Left lung (tissue), 10 donors: ENCODE measurements around the gene KDM2B. TPM values are rescaled to one million over a fixed set of nuclear protein-coding genes. Genes with fewer than 3 reads are reported as not detected.

Experiments
- ATAC-seq: fragments of 200-7000 bp; cut with Tn5 transposase; one replicate; pipeline ENCODE4 v1.9.1; 2020; ENCODE audit warnings: moderate library complexity
- DNase-seq, 4 donors: peaks; one replicate each; pipeline ENCODE4 v3.0.0-alpha.2; 2013 to 2020
- H3K27ac ChIP-seq, 2 donors: fragments of 200-600 bp; sonication (generic) in 1 of 2; one replicate each; pipeline versions ENCODE4 v1.5.0 to v1.8.0; 2020 to 2021
- H3K27me3 ChIP-seq, 2 donors: fragments of 200-600 bp; sonication (generic) in 1 of 2; one replicate each; pipeline versions ENCODE4 v1.5.0 to v1.8.0; 2020 to 2021
- H3K36me3 ChIP-seq, 2 donors: fragments of 200-600 bp; sonication (generic) in 1 of 2; one replicate each; pipeline versions ENCODE4 v1.5.0 to v1.8.0; 2020 to 2021
- H3K4me1 ChIP-seq, 2 donors: fragments of 200-600 bp; one replicate each; pipeline ENCODE4 v1.8.0; 2021
- H3K4me3 ChIP-seq, 2 donors: fragments of 200-600 bp; sonication (generic) in 1 of 2; one replicate each; pipeline versions ENCODE4 v1.5.0 to v1.8.0; 2020 to 2021; ENCODE audit warnings: mild to moderate bottlenecking in 1 of 2
- H3K9me3 ChIP-seq, 2 donors: fragments of 200-600 bp; sonication (generic) in 1 of 2; one replicate each; pipeline versions ENCODE4 v1.5.0 to v1.8.0; 2020 to 2021
- intact Hi-C, 2 donors: fragments of 100-400 bp; cut with DNase I; formaldehyde crosslinking; loops; one replicate each; pipeline versions ENCODE4 v1.11.2 to v1.14.2; 2022
- polyA plus RNA-seq, 6 donors: library from polyadenylated mRNA; unstranded; fragments of 120-200 nt; gene quantifications; one replicate each; pipeline ENCODE4 v1.2.1, GENCODE V29; 2013; ENCODE audit not compliant: insufficient read length in 6 of 6
- total RNA-seq, 2 donors: library from RNA; stranded (reverse); fragmentation: NEBNext Ultra II Directional; extraction: Animal tissue kit (Norgen Biotek cat#: 25700); gene quantifications; one replicate each; pipeline ENCODE4 v1.2.1, GENCODE V29; 2021
- TF ChIP-seq, protein P1 (sequence below), 2 donors: fragments of 200-600 bp; sonication (generic) in 1 of 2; IDR thresholded peaks; one replicate each; pipeline versions ENCODE4 v1.5.0 to v1.8.0; 2021; ENCODE audit warnings: antibody characterized with exemption in 2 of 2
- donor health status: DM: no; HTN: yes; CAD: no.
- donor health status: DM: no; HTN: no; CAD: no.

KDM2B gene
- total and polyA plus RNA-seq, 8 donors: 22.9 to 44.7 (median 38.0) TPM

DNA sequence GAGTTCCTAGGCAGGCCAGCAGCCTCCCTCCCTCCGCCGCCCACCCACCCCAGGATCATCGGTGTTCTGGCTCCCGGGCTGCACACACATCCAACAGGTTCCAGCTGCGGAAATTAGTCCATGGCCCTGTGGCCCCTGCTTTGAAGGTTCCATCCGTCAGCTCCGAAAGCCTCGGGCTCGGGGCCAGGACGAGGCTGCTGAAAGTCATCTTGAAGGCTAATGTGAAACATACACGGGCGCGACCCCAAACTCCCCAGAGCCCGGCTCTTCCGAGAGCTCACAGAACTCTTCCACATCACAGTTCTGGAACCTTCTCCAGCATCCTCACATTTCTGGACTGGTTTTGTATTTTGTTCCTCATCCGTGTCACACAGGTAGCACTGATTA lies 19.8 kb downstream of the KDM2B start:
- H3K27me3 ChIP-seq: no peaks in the 10 kb centered on the region
- no peaks in the 10 kb centered on the region for H3K36me3 ChIP-seq
- intact Hi-C loops: no loop called here
- H3K4me1 ChIP-seq: no peaks in the 10 kb centered on the region
- H3K27ac ChIP-seq: no peak overlapping the region
- no peaks in the 10 kb centered on the region for H3K9me3 ChIP-seq
- ATAC-seq: no peak
- no peak for DNase-seq
- TF ChIP-seq, protein P1, sequence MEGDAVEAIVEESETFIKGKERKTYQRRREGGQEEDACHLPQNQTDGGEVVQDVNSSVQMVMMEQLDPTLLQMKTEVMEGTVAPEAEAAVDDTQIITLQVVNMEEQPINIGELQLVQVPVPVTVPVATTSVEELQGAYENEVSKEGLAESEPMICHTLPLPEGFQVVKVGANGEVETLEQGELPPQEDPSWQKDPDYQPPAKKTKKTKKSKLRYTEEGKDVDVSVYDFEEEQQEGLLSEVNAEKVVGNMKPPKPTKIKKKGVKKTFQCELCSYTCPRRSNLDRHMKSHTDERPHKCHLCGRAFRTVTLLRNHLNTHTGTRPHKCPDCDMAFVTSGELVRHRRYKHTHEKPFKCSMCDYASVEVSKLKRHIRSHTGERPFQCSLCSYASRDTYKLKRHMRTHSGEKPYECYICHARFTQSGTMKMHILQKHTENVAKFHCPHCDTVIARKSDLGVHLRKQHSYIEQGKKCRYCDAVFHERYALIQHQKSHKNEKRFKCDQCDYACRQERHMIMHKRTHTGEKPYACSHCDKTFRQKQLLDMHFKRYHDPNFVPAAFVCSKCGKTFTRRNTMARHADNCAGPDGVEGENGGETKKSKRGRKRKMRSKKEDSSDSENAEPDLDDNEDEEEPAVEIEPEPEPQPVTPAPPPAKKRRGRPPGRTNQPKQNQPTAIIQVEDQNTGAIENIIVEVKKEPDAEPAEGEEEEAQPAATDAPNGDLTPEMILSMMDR (IDR thresholded peaks at IDR 0.05): no peak
- no peak overlapping the region for H3K4me3 ChIP-seq

DNA sequence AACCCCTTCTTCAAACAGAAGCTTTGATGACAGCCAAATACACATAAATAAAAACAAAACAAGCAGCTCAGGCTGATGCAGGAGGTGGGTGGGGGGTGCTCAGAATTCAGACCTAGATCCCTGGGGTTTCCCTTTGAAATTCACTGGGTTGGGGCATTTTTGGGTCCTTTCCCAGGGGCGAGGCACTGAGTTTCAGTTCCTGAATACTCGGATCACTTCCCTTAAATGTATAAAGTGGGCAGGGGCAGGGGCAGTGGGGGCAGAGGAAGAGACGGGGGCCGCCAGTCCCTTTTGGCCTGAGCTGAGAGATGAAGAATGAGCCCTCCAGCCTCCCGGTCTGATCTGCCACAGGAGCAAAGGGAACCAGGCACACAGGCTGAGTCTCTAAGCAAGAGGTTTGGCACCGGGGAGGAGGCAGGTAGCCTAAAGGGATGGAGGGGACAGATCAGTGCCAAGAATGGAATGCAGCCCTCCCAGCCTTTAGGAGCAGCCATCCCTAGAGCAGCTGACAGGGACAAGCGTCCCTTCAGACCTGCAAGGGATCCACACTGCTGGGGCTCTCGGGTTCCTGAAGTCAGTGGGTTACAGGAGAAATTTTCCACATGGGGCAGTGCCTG lies 20.3 kb downstream of the KDM2B start:
- no peak overlapping the region for H3K27ac ChIP-seq
- ATAC-seq: peak; percentile 45
- DNase-seq: no peak
- no peaks in the 10 kb centered on the region for H3K9me3 ChIP-seq
- TF ChIP-seq, protein P1 (IDR thresholded peaks at IDR 0.05): no peak
- no peaks in the 10 kb centered on the region for H3K4me1 ChIP-seq
- no peak overlapping the region for H3K4me3 ChIP-seq
- intact Hi-C loops: no loop called here
- no peaks in the 10 kb centered on the region for H3K36me3 ChIP-seq
- H3K27me3 ChIP-seq: no peaks in the 10 kb centered on the region

GRCh38 chr12:121558956-121559355 lies 21.9 kb downstream of the KDM2B start:
- no peaks in the 10 kb centered on the region for H3K4me1 ChIP-seq
- H3K27ac ChIP-seq: no peak overlapping the region
- H3K4me3 ChIP-seq: no peak overlapping the region
- DNase-seq (no peak), ATAC-seq (peak; percentile 21)
- H3K27me3 ChIP-seq: no peaks in the 10 kb centered on the region
- TF ChIP-seq, protein P1 (IDR thresholded peaks at IDR 0.05): no peak
- H3K9me3 ChIP-seq: no peaks in the 10 kb centered on the region
- H3K36me3 ChIP-seq: no peaks in the 10 kb centered on the region
- intact Hi-C loops: loop anchor here in 1 of 2 donors (10.0 kb wide), 1 partner anchor 116 kb away; no protein-coding TSS in a partner anchor

DNA sequence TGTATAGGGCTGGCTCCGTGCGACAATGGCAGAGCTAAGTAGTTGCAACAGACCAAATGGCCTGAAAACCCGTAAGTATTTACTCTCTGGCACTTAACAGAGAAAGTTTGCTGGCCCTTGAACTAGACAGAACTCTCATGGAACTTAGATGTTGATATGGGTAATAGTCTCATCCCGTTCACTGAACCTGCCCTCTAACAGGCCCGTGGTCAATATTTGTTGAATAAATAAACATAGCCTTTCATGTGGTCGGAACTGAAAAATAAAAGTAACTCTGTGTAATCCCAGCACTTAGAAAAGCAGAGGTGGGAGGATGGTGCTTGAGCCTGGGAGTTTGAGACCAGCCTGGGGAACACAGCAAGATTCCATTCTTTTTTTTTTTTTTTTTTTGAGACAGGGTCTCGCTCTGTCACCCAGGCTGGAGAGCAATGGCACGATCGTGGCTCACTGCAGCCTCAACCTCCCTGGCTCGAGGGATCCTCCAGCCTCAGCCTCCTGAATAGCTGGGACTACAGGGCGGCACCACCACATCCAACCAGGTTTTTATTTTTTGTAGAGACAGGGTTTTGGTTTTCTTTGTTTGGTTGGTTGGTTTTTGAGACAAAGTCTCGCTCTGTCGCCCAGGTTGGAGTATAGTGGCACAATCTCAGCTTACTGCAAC lies 29.7 kb downstream of the KDM2B start:
- intact Hi-C loops: loop anchor here in 1 of 2 donors (10.0 kb wide), 1 partner anchor 124 kb away; no protein-coding TSS in a partner anchor
- H3K27ac ChIP-seq: no peak overlapping the region
- TF ChIP-seq, protein P1 (IDR thresholded peaks at IDR 0.05): no peak
- DNase-seq (peak in 1 of 4 donors; percentile 25), ATAC-seq (peak; percentile 79)
- peaks cover 0 to 16% of the 10 kb centered on the region in 2 donors for H3K4me1 ChIP-seq
- H3K36me3 ChIP-seq: peaks cover 0 to 11% of the 10 kb centered on the region in 2 donors
- H3K4me3 ChIP-seq: no peak overlapping the region
- H3K9me3 ChIP-seq: no peaks in the 10 kb centered on the region
- H3K27me3 ChIP-seq: no peaks in the 10 kb centered on the region

GRCh38 chr12:121549075-121549474 lies 31.7 kb downstream of the KDM2B start:
- DNase-seq: no peak
- no peak overlapping the region for H3K4me3 ChIP-seq
- H3K4me1 ChIP-seq: peaks cover 0 to 18% of the 10 kb centered on the region in 2 donors
- no peaks in the 10 kb centered on the region for H3K27me3 ChIP-seq
- intact Hi-C loops: no loop called here
- peaks cover 0 to 11% of the 10 kb centered on the region in 2 donors for H3K36me3 ChIP-seq
- H3K27ac ChIP-seq: no peak overlapping the region
- TF ChIP-seq, protein P1 (IDR thresholded peaks at IDR 0.05): no peak
- no peaks in the 10 kb centered on the region for H3K9me3 ChIP-seq
- ATAC-seq: no peak
